ENCODE data around the gene RTN3. TPM values are rescaled to one million over a fixed set of nuclear protein-coding genes. Genes with fewer than 3 reads are reported as not detected.

The RTN3 gene

Small RNA genes lying within 50 kb of the gene (small RNA-seq; reads per million reads assigned to genes)
- gene AP000753.3 (ENCODE audit: insufficient read depth) (not detected), gene RN7SL596P (ENCODE audit: insufficient read depth) (not detected)

Data from neuronal stem cell (in vitro differentiated cells).